Endodermal cell (in vitro differentiated cells): ENCODE results near the gene PCSK4. TPM values are rescaled to one million over a fixed set of nuclear protein-coding genes. Genes with fewer than 3 reads are reported as not detected.

Experiments
- DNase-seq: peaks from one replicate; pipeline ENCODE4 v3.0.0-alpha.2; 2017
- H3K27ac ChIP-seq: 2 replicates; pipeline ENCODE4 v1.5.1; 2013; ENCODE audit warnings: mild to moderate bottlenecking, low read depth, low read length, moderate library complexity
- H3K27me3 ChIP-seq: 2 replicates; pipeline ENCODE4 v1.6.1; 2013; ENCODE audit warnings: mild to moderate bottlenecking, low read length, moderate library complexity; ENCODE audit not compliant: insufficient read depth, control insufficient read depth, poor library complexity, severe bottlenecking
- H3K36me3 ChIP-seq: 2 replicates; pipeline ENCODE4 v1.7.0; 2013; ENCODE audit warnings: mild to moderate bottlenecking, low read length, moderate library complexity; ENCODE audit not compliant: control insufficient read depth, insufficient read depth
- H3K4me1 ChIP-seq: one replicate; pipeline ENCODE4 v1.7.0; 2013; ENCODE audit warnings: low read length; ENCODE audit not compliant: control insufficient read depth, insufficient read depth
- H3K4me3 ChIP-seq: 2 replicates; pipeline ENCODE4 v1.5.1; 2013; ENCODE audit warnings: mild to moderate bottlenecking, low read length, moderate library complexity
- H3K9ac ChIP-seq: 2 replicates; pipeline ENCODE4 v1.6.1; 2013; ENCODE audit warnings: mild to moderate bottlenecking, low read length, moderate library complexity; ENCODE audit not compliant: poor library complexity, severe bottlenecking; ENCODE audit errors: extremely low read depth
- H3K9me3 ChIP-seq: 2 replicates; pipeline ENCODE4 v1.6.1; 2013; ENCODE audit warnings: mild to moderate bottlenecking, low read length, moderate library complexity; ENCODE audit not compliant: control insufficient read depth
- H3K27ac Mint-ChIP-seq: 2 replicates; pipeline ENCODE4 v1.8.0; 2020; ENCODE audit warnings: mixed read lengths
- H3K27me3 Mint-ChIP-seq: 2 replicates; pipeline ENCODE4 v1.8.0; 2021; ENCODE audit warnings: mild to moderate bottlenecking, mixed read lengths; ENCODE audit not compliant: insufficient read depth
- H3K36me3 Mint-ChIP-seq: 2 replicates; pipeline ENCODE4 v1.8.0; 2020; ENCODE audit warnings: low read depth, mixed read lengths
- H3K4me1 Mint-ChIP-seq: 2 replicates; pipeline ENCODE4 v1.8.0; 2020; ENCODE audit warnings: mixed read lengths
- H3K4me3 Mint-ChIP-seq: 2 replicates; pipeline ENCODE4 v1.8.0; 2020; ENCODE audit warnings: mild to moderate bottlenecking, moderate library complexity, mixed read lengths
- H3K9me3 Mint-ChIP-seq: 2 replicates; pipeline ENCODE4 v1.8.0; 2020; ENCODE audit warnings: mild to moderate bottlenecking, mixed read lengths
- WGBS, 2 experiments: methylation state at CpG; one replicate each; pipeline versions ENCODE4 v1.1.5 to v1.1.7; 2013; ENCODE audit warnings: missing lambda C conversion rate in 2 of 2, mixed read lengths in 1 of 2; ENCODE audit not compliant: insufficient coverage in 1 of 2, insufficient read length in 1 of 2; 5-methylcytosine and 5-hydroxymethylcytosine counted together
- total RNA-seq, 2 donors: library from RNA; stranded (reverse); fragmentation: NEBNext Ultra II Directional in 1 of 2; extraction: Animal tissue kit (Norgen Biotek cat#: 25700) in 1 of 2; gene quantifications; 2 replicates in 1 of 2; 3 replicates in 1 of 2; pipeline ENCODE4 v1.2.1, GENCODE V29; 2021
- TF ChIP-seq, protein P1 (sequence below): fragments of 200-600 bp; sonication (generic); conservative IDR thresholded peaks from 2 replicates; pipeline ENCODE4 v1.5.0; 2021; ENCODE audit warnings: antibody characterized with exemption, mild to moderate bottlenecking

Gene PCSK4
- total RNA-seq, 2 donors from 2014 or later: 25.2 to 31.6 TPM

GRCh38 chr19:1433119-1434039 lies 56.8 kb downstream of the PCSK4 start:
- no peaks in the 10 kb centered on the region for H3K9me3 ChIP-seq
- no peaks in the 10 kb centered on the region for H3K4me1 ChIP-seq
- Mint-ChIP-seq H3K4me3 (no peak overlapping the region), H3K27me3 (no peaks in the 10 kb centered on the region), H3K4me1 (no peaks in the 10 kb centered on the region), H3K36me3 (peaks cover 34% of the 10 kb centered on the region), H3K9me3 (no peaks in the 10 kb centered on the region), H3K27ac (no peak overlapping the region)
- TF ChIP-seq, protein P1, sequence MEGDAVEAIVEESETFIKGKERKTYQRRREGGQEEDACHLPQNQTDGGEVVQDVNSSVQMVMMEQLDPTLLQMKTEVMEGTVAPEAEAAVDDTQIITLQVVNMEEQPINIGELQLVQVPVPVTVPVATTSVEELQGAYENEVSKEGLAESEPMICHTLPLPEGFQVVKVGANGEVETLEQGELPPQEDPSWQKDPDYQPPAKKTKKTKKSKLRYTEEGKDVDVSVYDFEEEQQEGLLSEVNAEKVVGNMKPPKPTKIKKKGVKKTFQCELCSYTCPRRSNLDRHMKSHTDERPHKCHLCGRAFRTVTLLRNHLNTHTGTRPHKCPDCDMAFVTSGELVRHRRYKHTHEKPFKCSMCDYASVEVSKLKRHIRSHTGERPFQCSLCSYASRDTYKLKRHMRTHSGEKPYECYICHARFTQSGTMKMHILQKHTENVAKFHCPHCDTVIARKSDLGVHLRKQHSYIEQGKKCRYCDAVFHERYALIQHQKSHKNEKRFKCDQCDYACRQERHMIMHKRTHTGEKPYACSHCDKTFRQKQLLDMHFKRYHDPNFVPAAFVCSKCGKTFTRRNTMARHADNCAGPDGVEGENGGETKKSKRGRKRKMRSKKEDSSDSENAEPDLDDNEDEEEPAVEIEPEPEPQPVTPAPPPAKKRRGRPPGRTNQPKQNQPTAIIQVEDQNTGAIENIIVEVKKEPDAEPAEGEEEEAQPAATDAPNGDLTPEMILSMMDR: no peak
- DNase-seq: no peak
- no peak overlapping the region for H3K27ac ChIP-seq
- no peak overlapping the region for H3K9ac ChIP-seq
- H3K4me3 ChIP-seq: no peak overlapping the region
- no peaks in the 10 kb centered on the region for H3K27me3 ChIP-seq
- 96% methylated on average over 34 to 47 of the region's 47 CpGs for WGBS, 2 experiments
- H3K36me3 ChIP-seq: peaks cover 46% of the 10 kb centered on the region

GRCh38 chr19:1432507-1432887 lies 57.7 kb downstream of the PCSK4 start:
- no peak overlapping the region for H3K27ac Mint-ChIP-seq
- Histone ChIP-seq H3K4me3 (no peak overlapping the region), H3K27me3 (no peaks in the 10 kb centered on the region), H3K27ac (no peak overlapping the region), H3K4me1 (no peaks in the 10 kb centered on the region), H3K9ac (no peak overlapping the region), H3K36me3 (peaks cover 55% of the 10 kb centered on the region), H3K9me3 (no peaks in the 10 kb centered on the region)
- H3K27me3 Mint-ChIP-seq: no peaks in the 10 kb centered on the region
- TF ChIP-seq, protein P1: no peak
- 95 to 100% methylated on average over 6 to 16 of the region's 16 CpGs for WGBS, 2 experiments
- peaks cover 39% of the 10 kb centered on the region for H3K36me3 Mint-ChIP-seq
- H3K4me3 Mint-ChIP-seq: no peak overlapping the region
- H3K4me1 Mint-ChIP-seq: no peaks in the 10 kb centered on the region
- no peak for DNase-seq
- H3K9me3 Mint-ChIP-seq: no peaks in the 10 kb centered on the region

DNA sequence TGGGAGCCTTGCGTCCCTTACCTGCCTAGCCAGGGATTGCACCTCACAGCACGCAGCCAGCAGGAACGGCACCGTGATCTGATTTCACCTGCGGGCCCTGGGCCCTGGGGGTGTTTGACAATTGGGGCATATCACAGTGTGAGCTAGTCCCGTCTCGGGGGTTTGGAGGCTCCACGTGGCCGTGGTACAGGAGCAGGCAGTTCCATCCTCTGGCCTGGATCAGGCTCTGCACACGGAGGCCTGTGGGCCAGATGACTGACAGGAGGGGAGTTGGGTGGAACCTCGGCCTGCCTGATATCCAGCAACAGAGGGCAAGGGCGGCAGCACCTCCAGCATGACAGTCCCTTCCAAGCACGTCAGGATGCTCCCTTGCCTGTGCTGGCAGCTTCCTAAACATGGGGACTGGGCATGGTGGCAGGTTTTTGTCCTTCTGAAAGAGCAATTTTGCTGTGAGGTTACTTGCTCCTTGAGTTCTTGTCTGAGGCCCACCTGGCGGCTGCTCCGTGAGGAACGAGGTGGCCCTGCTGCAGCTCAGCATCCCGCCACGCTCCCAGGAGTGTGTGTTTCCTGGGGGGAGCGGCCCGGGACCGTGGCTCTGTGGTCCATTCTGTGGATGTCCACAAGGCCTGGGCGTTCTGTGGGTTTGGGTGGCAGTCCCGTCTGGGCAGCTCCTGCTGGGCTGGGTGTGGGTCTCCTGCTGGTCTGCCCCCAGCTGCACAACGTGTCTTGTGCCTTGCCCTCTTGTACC lies 58.2 kb downstream of the PCSK4 start:
- no peak overlapping the region for H3K9ac ChIP-seq
- H3K9me3 ChIP-seq: no peaks in the 10 kb centered on the region
- DNase-seq: no peak
- Mint-ChIP-seq H3K4me1 (no peaks in the 10 kb centered on the region), H3K27ac (peak overlapping the region; percentile 44), H3K27me3 (no peaks in the 10 kb centered on the region), H3K36me3 (peaks cover 39% of the 10 kb centered on the region), H3K9me3 (no peaks in the 10 kb centered on the region), H3K4me3 (no peak overlapping the region)
- 94 to 97% methylated on average over 14 to 24 of the region's 24 CpGs for WGBS, 2 experiments
- H3K4me1 ChIP-seq: no peaks in the 10 kb centered on the region
- no peak overlapping the region for H3K4me3 ChIP-seq
- TF ChIP-seq, protein P1: no peak
- H3K27ac ChIP-seq: no peak overlapping the region
- H3K27me3 ChIP-seq: no peaks in the 10 kb centered on the region
- H3K36me3 ChIP-seq: peaks cover 61% of the 10 kb centered on the region

Other genes with a start within 250 kb of the PCSK4 start
- 100 to 1,000 TPM; 144 to 159 TPM for gene ATP5F1D, start 248.6 kb downstream of the PCSK4 start, total RNA-seq
- 100 to 1,000 TPM; 183 to 185 TPM for gene MIDN, start 241.8 kb downstream of the PCSK4 start, total RNA-seq
- gene CIRBP, start 221.0 kb downstream of the PCSK4 start, total RNA-seq: 100 to 1,000 TPM; 282 to 301 TPM
- 10 to 100 TPM; 45.1 to 46.0 TPM for gene FAM174C, start 214.8 kb downstream of the PCSK4 start, total RNA-seq
- gene EFNA2, start 204.5 kb downstream of the PCSK4 start, total RNA-seq: 10 to 100 TPM; 28.6 to 30.7 TPM
- 10 to 100 TPM; 57.0 to 62.5 TPM for gene NDUFS7, start 106.4 kb downstream of the PCSK4 start, total RNA-seq
- gene GAMT, start 88.8 kb downstream of the PCSK4 start, total RNA-seq: 10 to 100 TPM; 38.4 to 49.6 TPM
- gene DAZAP1, start 82.8 kb downstream of the PCSK4 start, total RNA-seq: 100 to 1,000 TPM; 154 to 179 TPM
- gene RPS15, start 52.0 kb downstream of the PCSK4 start, total RNA-seq: 1,000 to 10,000 TPM; 1,298 to 1,321 TPM
- gene APC2, start 40.2 kb downstream of the PCSK4 start, total RNA-seq: under 1 TPM; 0.38 to 0.57 TPM
- 10 to 100 TPM; 40.0 to 51.1 TPM for gene C19orf25, start 11.1 kb downstream of the PCSK4 start, total RNA-seq
- gene REEP6, start 831 bp upstream of the PCSK4 start, total RNA-seq: 10 to 100 TPM; 24.7 to 49.4 TPM
- 1 to 10 TPM; 4.1 to 4.8 TPM for gene ADAMTSL5, start 22.7 kb upstream of the PCSK4 start, total RNA-seq
- gene PLK5, start 33.7 kb upstream of the PCSK4 start, total RNA-seq: under 1 TPM in 1 of 2 donors, not detected in 1; 0.48 TPM
- gene MEX3D, start 78.0 kb upstream of the PCSK4 start, total RNA-seq: 100 to 1,000 TPM in 1 of 2 donors, 10 to 100 TPM in 1; 94.1 to 103 TPM
- 100 to 1,000 TPM; 108 TPM for gene MBD3, start 102.5 kb upstream of the PCSK4 start, total RNA-seq
- gene UQCR11, start 115.1 kb upstream of the PCSK4 start, total RNA-seq: 100 to 1,000 TPM; 171 to 195 TPM
- 100 to 1,000 TPM; 233 to 268 TPM for gene TCF3, start 162.3 kb upstream of the PCSK4 start, total RNA-seq